GM19328 (cell line): ENCODE results near the gene MLF2.
"Not testable (repeated sequence)": the region's sequence is repeated elsewhere in the genome, so short reads cannot be mapped to it uniquely, and the experiment has no call there.

ENCODE experiments used
- ATAC-seq: cut with Tn5 transposase; IDR thresholded peaks from one replicate; pipeline ENCODE4 v1.9.1; 2021; ENCODE audit warnings: mild to moderate bottlenecking, moderate library complexity; ENCODE audit not compliant: unreplicated experiment

The MLF2 gene

DNA sequence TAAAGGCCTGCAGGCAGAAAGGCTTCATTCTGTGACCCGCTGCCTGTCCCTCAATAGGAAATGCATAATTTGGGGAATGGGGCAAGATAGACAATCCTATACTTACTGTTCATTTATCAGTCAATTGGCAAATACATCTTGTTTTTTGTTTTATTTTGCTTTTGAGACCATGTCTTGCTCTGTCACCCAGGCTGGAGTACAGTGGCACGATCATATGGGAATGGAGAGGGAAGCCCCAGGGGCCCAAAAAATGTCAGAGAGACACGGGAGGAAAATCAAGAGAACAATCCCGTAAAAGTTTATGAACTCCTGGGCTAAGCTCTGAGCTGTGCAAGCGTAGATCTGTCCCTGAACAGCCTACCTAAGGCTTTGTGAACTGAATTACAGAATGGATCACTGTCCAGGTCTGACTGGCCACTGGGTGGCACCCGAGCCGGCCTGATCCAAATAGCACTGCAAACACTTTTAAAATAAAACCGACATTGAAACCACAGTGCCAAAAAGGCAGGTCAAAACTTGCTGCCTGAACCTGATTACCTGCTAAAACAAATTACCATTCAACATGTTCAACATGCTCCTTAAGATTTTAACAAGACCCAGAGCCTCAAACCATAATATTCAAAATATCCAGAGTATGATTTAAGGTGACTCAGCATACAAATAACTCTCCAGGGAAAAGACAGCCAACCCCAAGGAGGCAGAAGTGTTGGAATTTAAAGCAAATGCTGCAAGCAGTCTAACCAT, 17.3 kb downstream of the MLF2 start:
- ATAC-seq = no peak

DNA sequence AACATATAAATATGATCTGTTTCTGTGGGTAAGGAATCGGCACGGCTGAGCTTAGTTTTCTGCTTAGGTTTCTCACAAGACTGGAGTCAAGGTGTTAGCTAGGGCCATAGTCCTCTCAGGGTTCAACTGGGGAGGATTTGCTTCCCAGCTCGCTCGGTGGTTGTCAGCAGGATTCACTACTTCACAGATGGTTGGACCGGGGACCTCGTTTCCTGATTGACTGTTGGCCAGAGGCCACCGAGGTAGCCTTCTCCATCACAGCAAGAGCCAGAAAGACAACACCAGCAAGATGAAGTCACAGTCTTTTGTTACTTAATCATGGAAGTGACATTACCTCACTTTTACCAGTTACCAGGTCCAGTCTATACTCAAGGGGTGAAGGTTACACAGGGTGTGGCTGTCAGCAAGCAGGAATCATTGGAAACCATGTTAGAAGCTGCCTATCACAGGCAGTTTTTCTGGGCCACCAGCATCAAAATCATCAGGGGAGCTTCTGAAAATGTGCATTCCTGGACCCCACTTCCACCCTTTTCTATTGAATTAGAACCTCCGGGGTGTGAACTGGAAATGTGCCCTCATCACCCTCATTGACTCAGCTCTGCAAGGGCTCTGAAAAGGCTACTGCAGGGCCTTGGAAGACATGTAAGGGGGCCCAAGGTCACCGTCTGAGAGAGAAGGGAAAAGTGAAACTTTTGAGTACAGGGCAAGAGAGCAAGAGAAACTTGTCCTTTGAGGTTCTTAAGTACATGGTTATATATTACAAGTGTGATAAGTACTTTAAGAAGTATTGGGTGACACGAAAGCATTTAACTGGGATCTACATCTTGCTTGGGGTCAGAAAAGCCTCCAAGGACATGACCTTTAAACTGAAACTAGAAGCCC, 18.2 kb downstream of the MLF2 start:
- ATAC-seq = no peak

DNA sequence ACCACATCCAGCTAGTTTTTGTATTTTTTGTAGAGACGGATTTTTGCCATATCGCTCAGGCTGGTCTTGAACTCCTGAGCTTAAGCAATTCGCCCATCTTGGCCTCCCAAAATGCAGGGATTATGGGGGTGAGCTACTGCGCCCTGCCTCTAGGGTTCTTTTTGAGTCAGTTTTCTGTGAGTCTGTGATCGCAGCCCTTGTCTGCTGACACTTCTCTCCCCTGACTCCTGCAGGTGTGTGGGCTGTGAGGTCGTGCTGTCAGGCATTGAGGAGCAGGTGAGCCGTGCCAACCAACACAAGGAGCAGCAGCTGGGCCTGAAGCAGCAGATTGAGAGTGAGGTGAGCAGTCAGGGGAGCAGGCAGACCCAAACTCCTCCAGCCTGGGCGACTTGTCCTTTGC, 22.8 kb downstream of the MLF2 start:
- ATAC-seq = no peak

DNA sequence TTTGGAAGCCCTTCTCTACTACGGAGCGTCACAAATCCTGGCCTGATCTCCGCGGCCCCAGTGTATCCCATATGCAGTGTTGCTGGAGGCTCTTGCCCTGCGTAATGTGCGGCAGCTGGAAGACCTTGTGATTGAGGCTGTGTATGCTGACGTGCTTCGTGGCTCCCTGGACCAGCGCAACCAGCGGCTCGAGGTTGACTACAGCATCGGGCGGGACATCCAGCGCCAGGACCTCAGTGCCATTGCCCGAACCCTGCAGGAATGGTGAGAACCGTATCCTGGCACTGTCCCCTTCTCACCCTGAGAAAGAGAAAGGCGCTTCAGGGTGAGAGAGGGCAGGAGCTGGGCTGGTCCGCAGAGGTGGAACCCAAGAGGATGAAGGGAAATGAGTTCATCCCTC, 23.8 kb downstream of the MLF2 start:
- ATAC-seq = no peak

DNA sequence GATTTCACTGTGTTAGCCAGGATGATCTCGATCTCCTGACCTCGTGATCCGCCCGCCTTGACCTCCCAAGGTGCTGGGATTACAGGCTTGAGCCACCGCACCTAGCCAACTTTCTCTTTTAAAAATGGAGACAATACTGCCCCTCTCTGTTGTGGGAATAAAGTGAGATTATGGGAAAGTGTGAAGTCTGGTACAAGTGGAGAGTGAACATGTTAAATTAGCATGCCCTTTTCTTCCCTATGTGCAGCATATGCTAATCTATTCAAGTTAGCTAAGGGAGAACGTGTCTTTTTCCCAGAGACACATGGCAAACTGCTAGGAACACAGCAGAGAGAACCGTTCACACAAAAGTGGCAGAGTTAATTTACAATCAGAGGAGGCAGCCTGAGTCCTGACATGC, 27.6 kb downstream of the MLF2 start:
- no peak for ATAC-seq

DNA sequence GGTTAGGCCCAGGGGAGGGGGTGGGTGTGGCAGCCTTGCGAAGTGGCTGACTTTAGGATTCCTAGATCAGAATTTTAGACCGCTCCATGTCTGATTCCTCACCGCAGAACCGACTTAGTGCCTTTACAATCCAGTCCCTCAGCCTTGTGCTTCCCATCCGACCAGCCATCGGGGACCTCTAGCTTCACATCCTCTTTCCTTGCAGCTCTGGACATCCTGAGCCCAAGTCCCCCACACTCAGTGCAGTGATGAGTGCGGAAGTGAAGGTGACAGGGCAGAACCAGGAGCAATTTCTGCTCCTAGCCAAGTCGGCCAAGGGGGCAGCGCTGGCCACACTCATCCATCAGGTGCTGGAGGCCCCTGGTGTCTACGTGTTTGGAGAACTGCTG, 28.5 kb downstream of the MLF2 start:
- no peak for ATAC-seq

DNA sequence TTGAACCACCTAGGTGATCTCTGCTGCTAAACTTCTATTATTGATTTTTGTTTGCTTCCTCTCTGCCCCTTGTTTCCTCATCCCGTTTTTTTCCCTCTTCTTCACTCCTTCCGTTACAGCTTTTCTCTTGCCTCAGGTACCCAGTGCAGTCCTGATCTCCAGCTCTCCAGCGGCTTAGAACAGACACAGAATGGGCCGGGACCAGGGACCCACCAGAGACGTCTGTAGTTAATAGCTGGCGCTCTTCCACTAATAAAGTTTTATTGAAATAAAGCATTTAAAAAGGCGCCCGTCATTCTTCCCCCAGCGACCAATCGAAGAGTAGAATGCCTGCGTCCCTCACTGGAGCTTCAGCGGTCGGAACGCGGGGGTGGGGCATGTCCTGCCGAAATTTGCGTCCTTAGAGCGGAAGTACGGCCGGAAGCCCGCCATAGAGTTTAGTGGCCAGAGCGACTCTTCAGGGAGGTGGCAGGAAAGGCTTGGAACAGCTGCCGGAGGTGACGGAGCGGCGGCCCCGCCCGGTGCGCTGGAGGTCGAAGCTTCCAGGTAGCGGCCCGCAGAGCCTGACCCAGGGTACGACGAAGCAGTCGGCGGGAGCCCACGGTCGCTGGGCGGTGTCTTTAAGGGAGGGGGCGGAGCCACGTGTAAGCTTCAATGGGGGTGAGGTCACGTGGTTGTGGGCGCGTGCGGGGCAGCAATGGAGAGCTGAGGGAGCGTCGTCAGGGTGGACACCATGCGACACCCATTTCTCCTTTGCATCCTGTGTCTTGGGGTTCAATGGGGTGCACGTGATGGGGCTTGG, 29.1 kb downstream of the MLF2 start, which contains the start of gene COPS7A:
COPS7A (plus strand) TSS at position 440 of the 802 bp plus-strand sequence. CDS start 611 bp downstream, outside the sequence.
- ATAC-seq = peak; percentile 93

DNA sequence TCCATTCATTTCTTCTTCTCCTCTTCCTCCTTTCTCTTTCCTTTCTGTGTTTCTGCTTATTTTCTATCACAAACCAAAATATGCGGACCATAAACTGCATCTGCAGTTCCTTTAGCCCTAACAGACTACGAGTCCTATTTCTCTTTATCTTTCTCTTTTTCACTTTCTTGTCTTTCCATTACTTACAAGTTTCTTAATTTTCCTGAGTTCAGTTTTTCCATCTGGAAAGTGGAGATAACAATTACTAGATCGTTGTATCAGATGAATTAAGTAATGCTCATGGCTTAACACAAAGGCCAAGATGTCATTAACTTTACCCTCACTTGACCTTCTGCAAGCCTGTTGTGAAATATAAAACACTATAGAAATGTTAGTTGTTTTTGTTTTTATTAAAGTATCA, 30.1 kb downstream of the MLF2 start:
- ATAC-seq = no peak

DNA sequence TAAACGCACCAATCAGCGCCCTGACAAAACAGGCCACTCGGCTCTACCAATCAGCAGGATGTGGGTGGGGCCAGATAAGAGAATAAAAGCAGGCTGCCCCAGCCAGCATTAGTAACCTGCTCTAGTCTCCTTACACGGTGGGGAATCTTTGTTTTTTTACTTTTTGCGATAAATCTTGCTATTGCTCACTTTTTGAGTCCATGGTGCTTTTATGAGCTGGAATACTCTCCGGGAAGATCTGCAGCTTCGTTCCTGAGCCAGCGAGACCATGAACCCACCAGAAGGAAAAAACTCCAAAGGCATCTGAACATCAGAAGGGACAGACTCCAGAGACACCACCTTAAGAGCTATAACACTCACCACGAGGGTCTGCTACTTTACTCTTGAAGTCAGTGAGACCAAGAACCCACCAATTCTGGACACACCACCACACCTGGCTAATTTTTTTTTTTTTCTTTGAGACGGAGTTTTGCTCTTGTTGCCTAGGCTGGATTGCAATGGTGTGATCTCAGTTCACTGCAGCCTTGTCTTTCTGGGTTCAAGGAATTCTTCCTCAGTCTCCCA, 36.0 kb downstream of the MLF2 start:
- ATAC-seq = no peak

DNA sequence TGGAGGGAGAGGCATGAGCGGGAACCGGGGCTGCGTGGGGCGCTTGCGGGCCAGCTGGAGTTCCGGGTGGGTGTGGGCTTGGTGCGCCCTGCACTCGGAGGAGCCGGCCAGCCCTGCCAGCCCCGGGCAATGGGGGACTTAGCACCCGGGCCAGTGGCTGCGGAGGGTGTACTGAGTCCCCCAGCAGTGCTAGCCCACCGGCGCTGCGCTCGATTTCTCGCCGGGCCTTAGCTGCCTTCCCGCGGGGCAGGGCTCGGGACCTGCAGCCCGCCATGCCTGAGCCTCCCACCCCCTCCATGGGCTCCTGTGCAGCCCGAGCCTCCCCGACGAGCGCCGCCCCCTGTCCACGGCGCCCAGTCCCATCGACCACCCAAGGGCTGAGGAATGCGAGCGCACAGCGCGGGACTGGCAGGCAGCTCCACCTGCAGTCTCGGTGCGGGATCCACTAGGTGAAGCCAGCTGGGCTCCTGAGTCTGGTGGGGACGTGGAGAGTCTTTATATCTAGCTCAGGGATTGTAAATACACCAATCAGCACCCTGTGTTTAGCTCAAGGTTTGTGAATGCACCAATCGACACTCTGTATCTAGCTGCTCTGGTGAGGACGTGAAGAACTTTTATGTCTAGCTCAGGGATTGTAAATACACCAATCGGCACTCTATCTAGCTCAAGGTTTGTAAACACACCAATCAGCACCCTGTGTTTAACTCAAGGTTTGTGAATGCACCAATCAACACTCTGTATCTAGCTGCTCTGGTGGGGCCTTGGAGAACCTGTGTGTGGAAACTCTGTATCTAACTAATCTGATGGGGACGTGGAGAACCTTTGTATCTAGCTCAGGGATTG, 36.7 kb downstream of the MLF2 start:
- ATAC-seq = not testable (repeated sequence)

DNA sequence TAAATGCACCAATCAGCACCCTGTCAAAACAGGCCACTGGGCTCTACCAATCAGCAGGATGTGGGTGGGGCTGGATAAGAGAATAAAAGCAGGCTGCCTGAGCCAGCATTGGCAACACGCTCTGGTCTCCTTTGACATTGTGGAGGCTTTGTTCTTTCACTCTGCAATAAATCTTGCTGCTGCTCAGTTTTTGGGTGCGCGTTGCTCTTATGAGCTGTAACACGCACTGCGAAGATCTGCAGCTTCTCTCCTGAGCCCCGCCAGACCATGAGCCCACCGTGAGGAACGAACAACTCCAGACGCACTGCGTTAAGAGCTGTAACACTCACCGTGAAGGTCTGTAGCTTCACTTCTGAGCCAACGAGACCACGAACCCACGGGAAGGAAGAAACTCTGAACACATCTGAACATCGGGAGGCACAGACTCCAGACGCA, 44.0 kb downstream of the MLF2 start:
- ATAC-seq = no peak

DNA sequence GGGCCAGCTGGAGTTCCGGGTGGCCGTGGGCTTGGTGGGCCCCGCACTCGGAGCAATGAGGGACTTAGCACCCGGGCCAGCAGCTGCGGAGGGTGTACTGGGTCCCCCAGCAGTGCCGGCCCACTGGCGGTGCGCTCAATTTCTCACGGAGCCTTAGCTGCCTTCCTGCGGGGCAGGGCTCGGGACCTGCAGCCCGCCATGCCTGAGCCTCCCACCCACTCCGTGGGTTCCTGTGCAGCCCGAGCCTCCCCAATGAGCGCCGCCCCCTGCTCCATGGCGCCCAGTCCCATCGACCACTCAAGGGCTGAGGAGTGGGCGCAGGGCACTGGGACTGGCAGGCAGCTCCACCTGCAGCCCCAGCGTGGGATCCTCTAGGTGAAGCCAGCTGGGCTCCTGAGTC, 44.6 kb downstream of the MLF2 start:
- not testable (repeated sequence) for ATAC-seq

DNA sequence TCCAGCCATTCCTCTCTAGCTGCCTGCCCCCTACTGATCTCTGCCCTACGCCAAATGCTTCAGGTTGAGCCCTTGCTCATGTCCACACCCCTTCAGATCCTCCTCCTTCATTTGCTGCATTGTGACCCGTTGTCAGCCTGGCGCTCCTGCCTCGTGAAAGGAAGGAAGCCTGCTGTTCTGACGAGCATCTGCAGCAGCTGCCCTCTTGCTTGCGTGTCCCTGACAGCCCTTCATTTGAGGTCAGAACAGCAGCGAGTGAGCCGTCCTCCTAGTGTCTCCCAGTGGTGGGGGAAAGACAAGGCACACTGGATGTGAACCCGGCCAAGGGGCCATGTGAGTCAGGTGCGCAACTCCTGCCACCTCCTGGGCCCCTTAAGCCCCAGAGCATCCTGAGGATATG, 49.3 kb downstream of the MLF2 start:
- no peak for ATAC-seq

DNA sequence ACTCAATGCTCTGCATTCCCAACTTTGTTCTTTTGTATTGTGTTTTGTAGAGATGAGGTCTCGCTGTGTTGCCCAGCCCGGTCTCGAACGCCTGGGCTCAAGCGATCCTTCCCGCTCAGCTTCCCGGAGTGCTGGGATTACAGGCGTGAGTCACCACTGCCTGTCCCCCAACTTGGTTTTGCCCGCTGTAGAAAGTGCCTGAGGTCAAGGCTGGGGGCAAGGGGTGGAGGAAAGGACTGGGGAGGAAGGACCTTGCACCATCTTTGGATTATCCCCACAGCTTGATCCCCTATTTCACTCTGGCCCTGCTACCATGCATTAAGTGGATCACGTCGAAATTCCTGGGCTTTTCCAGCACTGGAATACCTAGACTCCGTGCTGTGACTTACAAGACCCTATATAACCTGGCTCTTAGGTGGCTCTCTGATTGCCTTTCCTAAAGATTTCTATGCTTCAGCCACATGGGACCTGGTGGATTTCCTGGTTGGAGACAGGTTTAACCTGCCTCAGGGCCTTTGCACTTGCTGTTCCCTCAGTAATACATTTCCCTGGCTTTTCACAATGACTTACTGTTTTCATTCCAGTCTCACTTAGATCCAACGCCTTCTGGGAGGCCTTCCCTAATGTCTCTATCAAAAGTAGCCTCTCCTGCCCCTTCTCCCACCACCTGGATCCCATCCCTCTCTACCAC, 51.7 kb downstream of the MLF2 start:
- ATAC-seq = no peak

DNA sequence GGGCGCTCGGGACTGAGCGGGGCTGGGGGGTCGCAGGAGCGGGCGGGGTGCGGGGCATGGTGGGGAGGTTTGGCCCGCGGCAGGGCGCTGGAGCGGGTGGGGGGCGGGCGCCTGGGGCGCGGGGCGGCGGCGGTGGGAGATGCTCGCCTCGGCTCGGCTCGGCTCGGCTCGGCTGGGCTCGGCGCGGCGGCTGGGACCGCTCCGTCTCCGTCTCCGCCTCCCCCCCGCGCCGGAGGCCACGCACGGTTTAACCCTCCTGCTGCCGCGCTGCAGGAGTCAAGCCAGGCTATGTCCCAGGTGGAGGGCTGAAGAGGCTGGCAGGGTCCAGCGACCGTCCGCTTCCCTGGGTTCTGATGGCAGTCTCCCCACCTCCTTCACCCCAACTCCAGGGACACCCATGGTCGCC, 52.3 kb downstream of the MLF2 start, which contains the start of gene PIANP:
PIANP (minus strand) TSS at position 170 of the 406 bp plus-strand sequence. CDS start 2,754 bp downstream, outside the sequence.
- ATAC-seq = no peak

DNA sequence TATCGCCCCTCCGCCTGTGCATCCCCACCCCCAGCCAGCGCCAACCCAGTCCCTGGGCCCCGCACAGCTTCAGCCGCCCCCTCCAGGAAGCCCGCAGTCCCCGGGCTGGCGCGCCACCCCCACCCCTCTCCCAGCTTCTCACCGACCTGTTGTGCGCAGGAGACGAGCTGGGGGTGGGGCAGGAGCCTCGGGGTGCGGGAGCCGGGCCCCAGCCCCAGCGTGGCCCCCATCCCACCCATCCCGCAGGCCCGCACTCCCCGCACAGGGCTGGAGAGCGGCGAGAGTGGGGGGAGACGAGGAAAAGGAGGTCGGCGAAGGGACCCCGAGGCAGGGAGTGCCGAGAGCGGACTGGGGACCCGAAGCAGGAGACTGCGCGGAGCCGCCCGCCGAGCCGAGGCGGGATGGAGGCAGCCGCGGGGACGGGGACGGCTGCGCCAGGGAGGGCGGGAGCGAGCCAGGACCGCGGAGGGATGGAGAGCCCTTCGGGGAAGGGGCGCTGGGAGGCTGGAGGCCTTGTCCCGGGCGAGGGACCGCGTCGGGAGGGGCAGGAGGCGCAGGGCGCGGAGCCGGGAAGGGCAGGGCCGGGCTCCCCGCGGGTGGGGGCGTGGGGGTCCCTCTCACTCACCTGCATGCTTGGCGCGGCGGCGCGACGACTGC, 52.8 kb downstream of the MLF2 start:
- ATAC-seq = no peak

DNA sequence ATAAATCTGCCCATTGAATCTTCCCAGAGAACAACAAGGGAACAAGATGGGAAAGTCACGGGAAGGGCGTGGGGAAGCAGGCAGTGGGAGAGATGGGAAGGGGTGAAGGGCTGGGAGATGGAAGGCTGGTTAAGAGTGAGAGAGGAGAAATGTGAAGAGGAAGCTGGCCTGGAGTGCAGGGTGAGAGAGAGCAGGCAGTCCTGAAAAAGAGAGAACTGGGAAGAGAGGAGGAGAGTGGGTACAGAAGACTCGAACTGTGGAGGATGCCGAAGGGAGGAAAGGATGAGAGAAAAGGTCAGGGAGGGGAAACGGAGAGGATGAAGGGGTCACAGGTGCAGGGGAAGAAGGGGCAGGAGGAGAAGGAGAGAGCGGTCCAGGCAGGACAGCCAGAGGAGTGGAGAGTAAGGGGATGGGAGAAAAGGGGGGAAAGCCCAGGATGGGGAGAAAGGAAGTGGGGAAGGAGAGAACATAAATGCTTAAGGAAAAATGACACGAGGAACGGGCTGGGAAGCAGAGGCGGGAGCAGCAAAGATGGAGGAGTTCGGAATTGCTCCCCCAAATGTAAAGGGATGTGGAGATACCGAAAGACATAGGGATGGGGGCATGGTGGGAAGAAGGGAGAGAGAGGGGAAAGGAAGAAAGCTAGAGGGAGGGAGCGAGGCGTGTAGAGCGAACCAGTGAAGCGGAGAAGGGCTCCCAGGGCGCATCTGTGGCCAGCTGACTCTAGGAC, 53.5 kb downstream of the MLF2 start:
- no peak for ATAC-seq
